H7 (cell line): ENCODE data around the gene AUTS2. TPM values are rescaled to one million over a fixed set of nuclear protein-coding genes. Genes with fewer than 3 reads are reported as not detected.
A peak's percentile ranks its signal among the peaks of the same experiment; 100 is the strongest.

Experiments used
- DNase-seq: peaks from one replicate; pipeline ENCODE4 v3.0.0; 2012
- H3K27me3 ChIP-seq: 2 replicates; pipeline ENCODE4 v1.6.0; 2011; ENCODE audit warnings: mild to moderate bottlenecking, low read length; ENCODE audit not compliant: control insufficient read depth, insufficient read depth
- H3K36me3 ChIP-seq: replicated peaks from 2 replicates; pipeline ENCODE4 v1.5.1; 2011; ENCODE audit warnings: low read length; ENCODE audit not compliant: control insufficient read depth, insufficient read depth
- H3K4me3 ChIP-seq: 2 replicates; pipeline ENCODE4 v1.5.1; 2011; ENCODE audit warnings: low read depth, mild to moderate bottlenecking, control low read depth, low read length, moderate library complexity; ENCODE audit not compliant: insufficient read depth
- total RNA-seq: library from RNA; depleted of rRNA; stranded (reverse); fragments of >200 nt; shearing (Covaris generic); gene quantifications from 2 replicates; pipeline ENCODE4 v1.2.3, GENCODE V29; 2014

The AUTS2 gene
- total RNA-seq, 1 experiment from 2014 or later: 16.1 TPM

GRCh38 chr7:70694971-70695794 lies 1096.9 kb downstream of the AUTS2 start:
- H3K4me3 ChIP-seq: peak overlapping the region; percentile 92
- H3K27me3 ChIP-seq: peaks cover 23% of the 10 kb centered on the region
- peak; percentile 74 for DNase-seq
- H3K36me3 ChIP-seq: no peaks in the 10 kb centered on the region; the same call in 1 of the 2 replicates

- Histone ChIP-seq H3K4me3 (peak overlapping the region; percentile 92), H3K36me3 (no peaks in the 10 kb centered on the region; the same call in 1 of the 2 replicates), H3K27me3 (peaks cover 23% of the 10 kb centered on the region)
- DNase-seq: peak; percentile 54
These were observed 1097.5 kb downstream of the AUTS2 start for GRCh38 chr7:70695795-70696083.

- H3K27me3 ChIP-seq: peaks cover 23% of the 10 kb centered on the region
- no peaks in the 10 kb centered on the region; the same call in 1 of the 2 replicates for H3K36me3 ChIP-seq
- H3K4me3 ChIP-seq: peak overlapping the region; percentile 92
- no peak for DNase-seq
These were observed 1098.0 kb downstream of the AUTS2 start for GRCh38 chr7:70696201-70696754.

- Histone ChIP-seq H3K36me3 (peaks cover 2% of the 10 kb centered on the region), H3K27me3 (peaks cover 14% of the 10 kb centered on the region), H3K4me3 (no peak overlapping the region)
- DNase-seq: peak; percentile 67
These were observed 1100.1 kb downstream of the AUTS2 start for GRCh38 chr7:70698219-70698832.

GRCh38 chr7:70699271-70699670 lies 1101.0 kb downstream of the AUTS2 start:
- Histone ChIP-seq H3K4me3 (no peak overlapping the region), H3K27me3 (peaks cover 12% of the 10 kb centered on the region), H3K36me3 (peaks cover 2% of the 10 kb centered on the region)
- no peak for DNase-seq

- H3K4me3 ChIP-seq: no peak overlapping the region
- peaks cover 2% of the 10 kb centered on the region for H3K36me3 ChIP-seq
- peaks cover 8% of the 10 kb centered on the region for H3K27me3 ChIP-seq
- DNase-seq: peak; percentile 73
These were observed 1102.0 kb downstream of the AUTS2 start for GRCh38 chr7:70700055-70700940.

GRCh38 chr7:70700941-70701425 lies 1102.7 kb downstream of the AUTS2 start:
- DNase-seq: peak; percentile 42
- H3K36me3 ChIP-seq: peaks cover 3% of the 10 kb centered on the region
- H3K27me3 ChIP-seq: peaks cover 5% of the 10 kb centered on the region
- H3K4me3 ChIP-seq: no peak overlapping the region

GRCh38 chr7:70701477-70701876 lies 1103.2 kb downstream of the AUTS2 start:
- H3K36me3 ChIP-seq: peaks cover 3% of the 10 kb centered on the region
- H3K27me3 ChIP-seq: peaks cover 3% of the 10 kb centered on the region; the same call in 1 of the 2 replicates
- no peak overlapping the region for H3K4me3 ChIP-seq
- no peak for DNase-seq

- H3K36me3 ChIP-seq: peaks cover 3% of the 10 kb centered on the region
- H3K4me3 ChIP-seq: no peak overlapping the region
- H3K27me3 ChIP-seq: peaks cover 3% of the 10 kb centered on the region; the same call in 1 of the 2 replicates
- no peak for DNase-seq
These were observed 1103.7 kb downstream of the AUTS2 start for GRCh38 chr7:70701991-70702390.

GRCh38 chr7:70703785-70704184 lies 1105.5 kb downstream of the AUTS2 start:
- Histone ChIP-seq H3K4me3 (no peak overlapping the region), H3K36me3 (peaks cover 3% of the 10 kb centered on the region), H3K27me3 (peaks cover 3% of the 10 kb centered on the region; the same call in 1 of the 2 replicates)
- DNase-seq: peak; percentile 55

- no peak for DNase-seq
- peaks cover 3% of the 10 kb centered on the region for H3K36me3 ChIP-seq
These were observed 1106.6 kb downstream of the AUTS2 start for GRCh38 chr7:70704831-70705346.

GRCh38 chr7:70706204-70706603 lies 1107.9 kb downstream of the AUTS2 start:
- peak; percentile 81 for DNase-seq
- no peak overlapping the region for H3K4me3 ChIP-seq
- peaks cover 3% of the 10 kb centered on the region for H3K36me3 ChIP-seq
- H3K27me3 ChIP-seq: peaks cover 3% of the 10 kb centered on the region; the same call in 1 of the 2 replicates

More at GRCh38 chr7:70704831-70705346, 1106.6 kb downstream of the AUTS2 start:
- Histone ChIP-seq H3K4me3 (no peak overlapping the region), H3K27me3 (peaks cover 3% of the 10 kb centered on the region; the same call in 1 of the 2 replicates)

- H3K36me3 ChIP-seq: peaks cover 3% of the 10 kb centered on the region
- no peak overlapping the region for H3K4me3 ChIP-seq
- DNase-seq: no peak
- peaks cover 3% of the 10 kb centered on the region; the same call in 1 of the 2 replicates for H3K27me3 ChIP-seq
These were observed 1108.4 kb downstream of the AUTS2 start for GRCh38 chr7:70706698-70707097.

GRCh38 chr7:70707823-70708243 lies 1109.6 kb downstream of the AUTS2 start:
- Histone ChIP-seq H3K4me3 (no peak overlapping the region), H3K36me3 (peaks cover 2% of the 10 kb centered on the region), H3K27me3 (no peaks in the 10 kb centered on the region)
- no peak for DNase-seq
